HG02623 (cell line): ENCODE data around the gene YAE1.
"Not testable (repeated sequence)": the region's sequence is repeated elsewhere in the genome, so short reads cannot be mapped to it uniquely, and the experiment has no call there.

Experiments
- ATAC-seq: cut with Tn5 transposase; IDR thresholded peaks from one replicate; pipeline ENCODE4 v1.9.1; 2021; ENCODE audit warnings: moderate library complexity; ENCODE audit not compliant: unreplicated experiment

Gene YAE1

GRCh38 chr7:39566023-39566921 lies at the start of gene YAE1:
Gene YAE1, plus strand, starts transcription at chr7:39566404. Its CDS starts 15 bp downstream, at chr7:39566419.
- ATAC-seq: peak; percentile 97

GRCh38 chr7:39516498-39516897 lies 49.7 kb upstream of the YAE1 start:
- ATAC-seq: no peak

DNA sequence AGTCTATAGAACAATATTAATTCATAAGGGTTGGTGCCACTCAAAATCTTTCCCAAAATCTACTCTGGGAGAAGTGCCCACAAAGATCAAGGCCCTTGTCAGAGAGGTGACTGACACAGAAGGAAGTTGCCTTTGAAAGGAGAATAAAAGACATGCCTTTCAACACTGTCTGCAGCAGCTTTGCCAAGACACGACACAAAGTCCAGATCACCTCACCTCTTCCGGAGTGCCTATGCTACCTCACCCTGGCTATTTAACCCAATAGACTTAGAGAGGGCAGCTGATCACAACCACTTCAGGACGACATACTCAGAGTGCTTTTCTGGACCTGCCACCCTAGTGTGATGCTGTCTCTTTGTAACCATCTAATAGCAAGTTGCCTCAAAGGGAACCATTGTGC lies 49.0 kb upstream of the YAE1 start:
- no peak for ATAC-seq

GRCh38 chr7:39525926-39526325 lies 40.3 kb upstream of the YAE1 start:
- ATAC-seq: no peak

GRCh38 chr7:39526666-39527065 lies 39.5 kb upstream of the YAE1 start:
- no peak for ATAC-seq

GRCh38 chr7:39527296-39527695 lies 38.9 kb upstream of the YAE1 start:
- ATAC-seq: no peak

GRCh38 chr7:39527951-39528350 lies 38.3 kb upstream of the YAE1 start:
- ATAC-seq: no peak

GRCh38 chr7:39528849-39529248 lies 37.4 kb upstream of the YAE1 start:
- ATAC-seq: no peak

DNA sequence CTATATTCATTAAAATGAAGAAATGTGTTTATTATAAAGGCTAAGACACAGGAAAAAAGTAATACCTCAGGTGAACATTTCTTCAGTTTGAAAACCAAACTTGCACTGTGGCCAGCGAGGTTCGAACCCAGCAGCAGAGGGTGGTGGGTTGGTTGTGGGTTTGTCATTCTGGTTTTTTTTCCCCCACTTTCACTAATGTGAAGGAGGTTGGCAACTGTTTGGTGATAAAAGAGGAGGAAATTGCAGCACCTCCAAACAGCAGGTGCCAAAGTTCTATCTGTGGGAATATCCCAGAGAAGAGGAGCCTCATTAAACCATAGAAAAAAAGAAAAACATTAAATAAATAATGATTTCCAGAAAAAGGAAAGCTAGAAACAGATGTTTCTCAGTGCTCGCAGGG lies 36.6 kb upstream of the YAE1 start:
- ATAC-seq: no peak

- no peak for ATAC-seq
Observed at GRCh38 chr7:39530971-39531370, 35.2 kb upstream of the YAE1 start.

- ATAC-seq: no peak
Observed at GRCh38 chr7:39531818-39532217, 34.4 kb upstream of the YAE1 start.

DNA sequence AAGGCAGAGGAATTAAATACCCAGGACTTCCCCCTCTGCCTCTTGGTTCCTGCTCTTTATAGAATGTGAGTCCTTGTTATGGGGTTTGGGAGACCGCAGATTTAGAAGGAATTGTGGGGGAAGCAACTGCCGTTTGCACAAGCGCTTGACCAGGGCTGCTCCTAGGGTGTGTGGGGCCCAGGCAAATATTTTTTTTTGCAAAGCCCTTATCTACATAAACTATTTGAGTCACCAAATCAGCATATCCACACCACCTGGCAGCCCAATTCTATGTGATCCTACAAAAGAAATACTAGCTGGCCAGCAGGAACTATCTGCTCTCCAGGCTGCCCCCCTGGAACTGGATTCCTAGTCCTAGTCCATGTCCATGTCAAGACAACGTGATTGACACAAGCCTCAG lies 33.4 kb upstream of the YAE1 start:
- ATAC-seq: no peak

DNA sequence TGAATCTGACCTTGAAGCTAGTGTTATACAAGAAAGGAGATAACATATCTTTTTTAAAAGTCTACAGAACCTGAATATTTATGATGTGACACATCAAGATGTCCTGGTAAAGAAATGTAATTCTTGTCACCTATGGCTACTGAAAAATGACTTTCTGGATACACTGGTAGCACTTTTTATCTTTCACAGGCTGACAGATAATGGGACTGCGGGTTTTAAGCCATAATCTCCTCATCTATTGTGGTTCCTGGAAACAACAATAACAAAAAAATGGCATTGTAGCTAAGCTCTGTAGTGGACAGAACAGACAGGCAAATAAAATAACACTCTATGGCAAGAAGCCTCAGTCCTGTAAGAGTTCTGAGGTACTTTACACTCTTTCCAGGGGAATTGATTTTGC lies 31.6 kb upstream of the YAE1 start:
- no peak for ATAC-seq

GRCh38 chr7:39535064-39535463 lies 31.1 kb upstream of the YAE1 start:
- ATAC-seq: no peak

- no peak for ATAC-seq
Observed at GRCh38 chr7:39535720-39536119, 30.5 kb upstream of the YAE1 start.

DNA sequence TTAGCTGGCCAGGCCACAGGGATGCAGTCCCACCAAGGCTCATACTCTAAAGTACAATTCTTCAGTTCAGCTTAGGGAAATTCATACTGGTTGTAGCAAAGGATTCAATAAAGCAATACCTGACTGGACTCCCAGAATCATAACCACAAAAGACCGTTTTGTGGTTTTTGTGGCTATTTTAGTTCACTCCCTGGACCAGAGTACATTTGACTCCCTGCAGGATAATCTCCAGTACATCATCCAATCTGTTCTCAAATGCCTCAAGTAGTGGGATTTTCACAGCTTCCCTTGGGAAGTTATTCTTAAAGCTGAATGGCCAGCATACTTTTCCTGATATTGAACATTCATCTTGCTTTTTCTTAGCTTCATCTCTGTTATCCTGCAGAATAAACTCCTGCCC lies 29.3 kb upstream of the YAE1 start:
- ATAC-seq: no peak

DNA sequence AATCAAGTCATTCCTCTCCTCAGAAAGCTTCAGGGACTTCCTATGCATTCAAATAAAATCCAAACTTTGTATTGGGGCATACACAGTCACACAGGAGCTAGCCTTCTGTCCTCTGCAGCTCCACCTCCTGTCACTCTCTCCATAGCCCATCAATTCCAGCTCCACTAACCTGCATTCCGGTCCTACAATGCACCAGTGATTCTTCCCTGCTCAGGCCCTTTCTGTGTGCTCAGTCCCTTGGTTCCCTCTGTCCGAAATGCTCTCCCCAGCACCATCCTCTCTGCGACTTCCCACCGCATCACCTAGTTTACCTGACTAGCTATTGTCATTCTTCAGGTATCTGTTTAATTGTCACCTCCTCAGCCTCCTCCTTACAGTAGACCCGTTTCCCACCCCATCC lies 26.4 kb upstream of the YAE1 start:
- ATAC-seq: no peak

DNA sequence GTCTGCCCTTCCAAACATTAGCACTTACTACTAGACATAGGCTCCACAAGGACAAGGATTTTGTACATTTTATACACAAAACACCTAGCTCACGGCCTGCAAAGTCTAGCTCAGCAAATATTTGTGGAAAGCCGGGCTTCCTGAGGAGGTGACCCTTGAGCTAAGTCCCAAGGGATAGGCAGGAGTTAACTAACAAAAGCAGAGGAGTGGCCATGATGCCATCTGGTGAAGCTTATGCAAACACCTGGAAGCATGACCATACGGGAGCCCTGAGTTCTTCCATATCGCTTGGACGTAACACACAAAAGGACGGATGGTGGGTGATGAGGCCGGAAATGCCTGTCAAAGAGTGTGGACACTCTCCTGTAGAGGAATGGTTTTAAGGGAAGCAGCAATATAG lies 25.9 kb upstream of the YAE1 start:
- no peak for ATAC-seq

DNA sequence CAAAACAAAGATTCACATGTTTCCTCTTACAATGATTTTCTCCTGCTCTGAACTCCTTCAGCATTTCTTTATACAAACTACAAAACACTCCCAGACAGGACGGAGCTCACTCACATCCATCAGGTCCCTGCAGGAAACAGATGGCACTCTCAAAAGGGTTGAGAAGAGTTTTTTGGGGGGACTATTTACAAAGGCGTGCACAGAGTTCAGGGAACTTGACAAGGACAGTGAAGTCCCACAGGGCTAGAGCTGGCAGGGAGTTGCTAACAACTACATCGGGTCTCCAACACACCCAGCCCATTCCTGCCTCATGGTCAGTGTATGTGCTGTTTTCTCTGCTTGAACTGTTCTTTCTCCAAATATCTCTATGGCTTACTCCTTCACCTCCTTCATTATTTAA lies 24.7 kb upstream of the YAE1 start:
- ATAC-seq: no peak

DNA sequence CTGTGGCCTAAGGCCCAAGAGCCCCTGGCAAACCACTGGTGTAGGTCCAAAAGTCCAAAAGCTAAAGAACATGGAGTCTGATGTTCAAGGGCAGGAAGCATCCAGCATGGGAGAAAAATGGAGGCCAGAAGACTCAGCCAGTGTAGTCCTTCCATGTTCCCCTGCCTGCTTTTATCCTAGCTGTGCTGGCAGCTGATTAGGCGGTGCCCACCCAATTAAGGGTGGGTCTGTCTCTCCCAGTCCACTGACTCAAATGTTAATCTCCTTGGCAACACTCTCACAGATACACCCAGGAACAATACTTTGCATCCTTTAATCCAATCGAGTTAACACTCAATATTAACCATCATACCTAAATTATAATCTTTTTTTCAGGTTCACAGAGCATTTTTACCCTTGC lies 21.4 kb upstream of the YAE1 start:
- not testable (repeated sequence) for ATAC-seq

- ATAC-seq: no peak
Observed at GRCh38 chr7:39547336-39547735, 18.9 kb upstream of the YAE1 start.

GRCh38 chr7:39550411-39550810 lies 15.8 kb upstream of the YAE1 start:
- no peak for ATAC-seq

- ATAC-seq: no peak
Observed at GRCh38 chr7:39553436-39553835, 12.8 kb upstream of the YAE1 start.
